ENCODE results near the gene TUBGCP2. TPM values are rescaled to one million over a fixed set of nuclear protein-coding genes. Genes with fewer than 3 reads are reported as not detected.

The TUBGCP2 gene
- total RNA-seq, 4 donors from 2014 or later: 41.1 to 75.7 (median 43.5) TPM

DNA sequence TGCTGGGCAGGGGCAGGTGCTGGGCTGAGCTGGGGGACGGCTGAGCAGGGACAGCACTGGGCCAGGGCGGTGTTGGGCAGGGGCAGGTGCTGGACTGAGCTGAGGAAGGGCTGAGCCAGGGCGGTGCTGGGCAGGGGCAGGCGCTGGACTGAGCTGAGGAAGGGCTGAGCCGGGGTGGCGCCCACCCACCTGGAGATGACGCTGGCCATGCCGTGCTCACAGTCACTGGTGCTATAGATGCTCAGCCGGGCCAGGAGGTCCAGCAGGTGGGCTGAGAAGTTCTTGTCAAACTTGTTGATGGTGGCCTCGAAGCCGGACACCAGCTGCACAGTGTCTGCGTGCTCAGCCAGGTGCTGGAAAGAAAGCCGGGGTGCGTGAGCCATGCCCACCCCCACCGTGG, 27.6 kb downstream of the TUBGCP2 start:
- H3K4me3 ChIP-seq (ENCODE audit: low read depth, poor library complexity, severe bottlenecking): no peak overlapping the region
- intact Hi-C loops (cut with DNase I; ENCODE audit: low total_unique reads): no loop called here
- 91 to 93% methylated on average over 14 to 15 of the region's 15 CpGs for WGBS, 2 donors
- no peak for TF ChIP-seq POLR2A (IDR thresholded peaks at IDR 0.05)
- TF ChIP-seq, protein P1, sequence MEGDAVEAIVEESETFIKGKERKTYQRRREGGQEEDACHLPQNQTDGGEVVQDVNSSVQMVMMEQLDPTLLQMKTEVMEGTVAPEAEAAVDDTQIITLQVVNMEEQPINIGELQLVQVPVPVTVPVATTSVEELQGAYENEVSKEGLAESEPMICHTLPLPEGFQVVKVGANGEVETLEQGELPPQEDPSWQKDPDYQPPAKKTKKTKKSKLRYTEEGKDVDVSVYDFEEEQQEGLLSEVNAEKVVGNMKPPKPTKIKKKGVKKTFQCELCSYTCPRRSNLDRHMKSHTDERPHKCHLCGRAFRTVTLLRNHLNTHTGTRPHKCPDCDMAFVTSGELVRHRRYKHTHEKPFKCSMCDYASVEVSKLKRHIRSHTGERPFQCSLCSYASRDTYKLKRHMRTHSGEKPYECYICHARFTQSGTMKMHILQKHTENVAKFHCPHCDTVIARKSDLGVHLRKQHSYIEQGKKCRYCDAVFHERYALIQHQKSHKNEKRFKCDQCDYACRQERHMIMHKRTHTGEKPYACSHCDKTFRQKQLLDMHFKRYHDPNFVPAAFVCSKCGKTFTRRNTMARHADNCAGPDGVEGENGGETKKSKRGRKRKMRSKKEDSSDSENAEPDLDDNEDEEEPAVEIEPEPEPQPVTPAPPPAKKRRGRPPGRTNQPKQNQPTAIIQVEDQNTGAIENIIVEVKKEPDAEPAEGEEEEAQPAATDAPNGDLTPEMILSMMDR (IDR thresholded peaks at IDR 0.05): no peak
- DNase-seq (ENCODE audit: low spot score in 2 of 2): no peak

DNA sequence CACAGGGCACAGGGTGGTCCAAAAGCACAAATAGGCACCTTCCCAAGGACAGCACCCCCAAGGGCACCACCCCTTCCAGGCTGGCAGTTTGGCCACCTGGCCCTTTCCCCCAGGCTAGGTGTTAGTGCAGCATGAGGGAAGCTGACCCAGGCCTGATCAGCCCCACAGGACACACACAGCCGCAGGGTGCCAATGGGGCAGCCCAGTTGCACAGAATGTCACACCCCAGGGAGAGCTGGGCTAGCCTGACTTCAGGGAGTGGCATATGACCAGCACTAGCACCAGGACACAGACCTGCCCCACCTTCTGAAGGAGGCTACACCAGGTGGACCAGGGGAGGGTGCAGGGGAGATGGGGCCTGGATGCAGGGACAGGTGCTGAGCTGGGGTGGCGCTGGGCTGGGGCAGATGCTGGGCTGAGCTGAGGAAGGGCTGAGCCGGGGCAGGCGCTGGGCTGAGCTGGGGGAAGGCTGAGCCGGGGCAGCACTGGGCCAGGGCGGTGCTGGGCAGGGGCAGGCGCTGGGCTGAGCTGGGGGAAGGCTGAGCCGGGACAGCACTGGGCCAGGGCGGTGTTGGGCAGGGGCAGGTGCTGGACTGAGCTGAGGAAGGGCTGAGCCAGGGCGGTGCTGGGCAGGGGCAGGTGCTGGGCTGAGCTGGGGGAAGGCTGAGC, 28.1 kb downstream of the TUBGCP2 start:
- DNase-seq (ENCODE audit: low spot score in 2 of 2): no peak
- TF ChIP-seq, protein P1 (IDR thresholded peaks at IDR 0.05): no peak
- no peak for TF ChIP-seq POLR2A (IDR thresholded peaks at IDR 0.05)
- intact Hi-C loops (cut with DNase I; ENCODE audit: low total_unique reads): no loop called here
- 79 to 90% methylated on average over 9 of the region's 10 CpGs for WGBS, 2 donors
- H3K4me3 ChIP-seq (ENCODE audit: low read depth, poor library complexity, severe bottlenecking): no peak overlapping the region

DNA sequence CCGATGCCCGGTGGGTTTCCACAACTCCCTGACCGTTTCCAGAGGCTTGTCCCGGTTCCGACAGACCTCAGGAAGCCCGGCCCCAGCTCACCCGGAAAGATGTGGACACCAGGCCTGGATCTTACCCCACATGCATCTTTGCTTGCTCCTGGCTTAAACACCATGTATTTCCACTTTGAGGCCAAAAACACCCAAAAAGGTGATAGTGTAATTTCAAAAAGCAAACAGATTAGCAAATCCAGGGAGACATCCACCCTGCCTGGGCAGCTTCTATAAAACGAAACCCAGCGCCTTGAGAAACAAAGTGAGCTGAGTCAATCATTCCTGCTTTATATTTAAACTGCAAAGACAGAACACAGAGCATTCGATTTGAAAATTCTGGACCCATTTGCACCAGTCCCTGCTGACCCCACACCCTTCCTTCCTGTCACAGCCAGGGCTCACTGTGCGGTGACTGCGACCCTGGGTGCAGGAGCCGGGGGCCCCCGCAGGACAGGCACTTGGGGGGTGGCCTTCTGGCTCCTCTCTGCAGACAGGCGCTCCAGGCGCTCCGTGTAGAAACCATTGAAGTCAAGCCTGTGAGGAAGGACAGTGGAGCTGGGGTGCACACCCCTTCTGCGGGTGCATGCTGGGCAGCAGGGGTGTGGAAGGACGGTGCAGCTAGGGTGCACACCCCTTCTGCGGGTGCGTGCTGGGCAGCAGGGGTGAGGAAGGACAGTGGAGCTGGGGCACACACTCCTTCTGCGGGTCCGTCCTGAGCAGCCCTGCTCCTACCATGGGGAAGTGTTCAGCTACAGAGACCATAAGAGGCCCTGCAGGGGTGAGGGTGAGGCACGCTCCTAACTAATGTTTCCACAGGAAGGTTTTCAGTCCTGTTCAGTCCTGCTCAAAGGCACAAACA, 29.1 kb downstream of the TUBGCP2 start:
- H3K4me3 ChIP-seq (ENCODE audit: low read depth, poor library complexity, severe bottlenecking): no peak overlapping the region
- DNase-seq (ENCODE audit: low spot score in 2 of 2): no peak
- intact Hi-C loops (cut with DNase I; ENCODE audit: low total_unique reads): no loop called here
- WGBS, 2 donors: 77 to 82% methylated on average over 24 of the region's 24 CpGs
- TF ChIP-seq, protein P1 (IDR thresholded peaks at IDR 0.05): no peak
- no peak for TF ChIP-seq POLR2A (IDR thresholded peaks at IDR 0.05)

DNA sequence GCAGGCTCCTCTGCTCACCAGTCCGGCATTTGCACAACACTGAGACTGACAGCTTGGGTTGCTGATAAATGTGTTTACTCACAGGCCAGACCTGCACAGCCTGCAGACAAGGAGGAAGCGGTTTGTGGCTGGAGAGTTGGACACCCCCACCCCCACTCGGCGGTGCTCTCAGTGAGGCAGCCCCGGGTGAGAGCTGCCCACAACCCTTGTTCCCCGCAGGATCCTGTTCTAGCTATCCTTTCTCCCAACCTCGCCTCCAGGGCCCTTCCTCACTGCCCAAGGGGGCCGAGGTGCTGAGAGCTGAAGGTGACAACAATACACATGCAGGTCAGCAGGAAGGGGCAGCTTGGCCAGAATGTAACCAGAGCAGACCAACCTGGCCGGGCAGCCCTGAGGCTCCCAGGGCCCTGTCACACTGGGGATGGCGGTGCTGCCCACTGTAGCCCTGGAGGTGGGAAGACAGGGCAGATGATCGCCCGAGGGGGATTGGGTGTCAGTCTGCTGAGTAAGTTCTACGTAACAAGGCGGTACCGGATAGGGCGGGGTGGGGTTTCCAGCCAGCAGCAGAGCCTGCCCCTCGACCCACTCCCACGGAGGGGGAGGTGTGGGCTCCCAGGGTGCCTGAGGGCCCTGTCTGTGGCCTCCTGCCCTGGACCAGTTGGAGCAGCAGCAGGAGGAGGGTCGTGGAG, 30.0 kb downstream of the TUBGCP2 start:
- intact Hi-C loops (cut with DNase I; ENCODE audit: low total_unique reads): no loop called here
- no peak overlapping the region for H3K4me3 ChIP-seq (ENCODE audit: low read depth, poor library complexity, severe bottlenecking)
- DNase-seq (ENCODE audit: low spot score in 2 of 2): no peak
- WGBS, 2 donors: 59 to 60% methylated on average over 17 to 19 of the region's 19 CpGs
- TF ChIP-seq, protein P1 (IDR thresholded peaks at IDR 0.05): no peak
- TF ChIP-seq POLR2A (IDR thresholded peaks at IDR 0.05): no peak

DNA sequence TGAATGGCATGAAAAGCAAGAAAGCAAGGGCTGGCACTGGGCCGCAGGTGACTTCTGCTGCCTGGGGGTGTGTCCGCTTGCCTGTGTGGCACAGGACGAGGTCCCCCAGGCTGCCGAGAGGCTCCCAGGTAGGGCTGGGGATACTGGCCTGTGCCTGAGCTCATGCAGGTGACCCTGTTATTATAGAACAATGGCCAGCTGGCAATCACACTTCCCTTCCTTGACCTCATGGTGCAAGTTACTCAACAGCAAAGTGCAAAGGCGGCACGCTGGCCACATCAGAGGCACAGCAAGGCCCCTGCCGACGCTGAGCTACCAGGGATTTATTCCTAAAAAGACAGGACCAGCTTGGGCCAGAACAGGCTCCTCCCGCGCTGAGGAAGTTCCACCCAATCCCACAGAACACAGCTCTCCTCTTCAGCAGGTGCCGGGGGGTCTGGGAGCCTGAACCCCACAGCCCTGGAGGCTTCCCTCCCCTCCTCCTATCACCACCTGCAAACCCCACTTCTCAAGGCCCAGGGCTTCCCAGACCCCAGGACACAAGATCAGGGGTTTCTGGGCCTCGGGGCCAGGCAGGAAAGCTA, 30.6 kb downstream of the TUBGCP2 start:
- 67 to 69% methylated on average over 12 of the region's 12 CpGs for WGBS, 2 donors
- no peak overlapping the region for H3K4me3 ChIP-seq (ENCODE audit: low read depth, poor library complexity, severe bottlenecking)
- no peak for TF ChIP-seq POLR2A (IDR thresholded peaks at IDR 0.05)
- TF ChIP-seq, protein P1 (IDR thresholded peaks at IDR 0.05): no peak
- intact Hi-C loops (cut with DNase I; ENCODE audit: low total_unique reads): no loop called here
- DNase-seq (ENCODE audit: low spot score in 2 of 2): no peak
